Fibroblast of skin of abdomen (primary cell): ENCODE results near the gene ACSL5.
"Not testable (repeated sequence)": the region's sequence is repeated elsewhere in the genome, so short reads cannot be mapped to it uniquely, and the experiment has no call there.

Experiments
- DNase-seq: peaks from one replicate; pipeline ENCODE4 v3.0.0-alpha.2; 2013

ACSL5 gene

DNA sequence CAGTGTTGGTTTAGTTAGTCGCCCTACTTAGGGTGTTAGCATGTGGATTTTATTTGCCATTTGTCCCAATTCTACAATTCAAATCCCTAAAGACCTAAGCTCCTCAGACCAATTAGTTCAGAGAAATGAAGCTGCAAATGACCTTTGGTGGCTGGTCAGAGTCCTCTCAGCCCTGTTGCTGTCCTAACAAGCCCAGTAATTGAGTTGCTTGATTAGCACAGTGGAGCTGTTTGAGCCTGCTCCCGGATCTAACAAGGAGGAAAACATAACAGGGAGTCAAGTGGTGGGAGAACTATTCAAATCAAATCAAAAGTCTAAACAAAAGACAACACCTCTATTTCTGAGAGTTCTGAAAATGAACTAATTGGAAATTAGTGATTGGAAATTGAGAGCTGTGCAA is 50.7 kb downstream of the ACSL5 start:
- no peak for DNase-seq

DNA sequence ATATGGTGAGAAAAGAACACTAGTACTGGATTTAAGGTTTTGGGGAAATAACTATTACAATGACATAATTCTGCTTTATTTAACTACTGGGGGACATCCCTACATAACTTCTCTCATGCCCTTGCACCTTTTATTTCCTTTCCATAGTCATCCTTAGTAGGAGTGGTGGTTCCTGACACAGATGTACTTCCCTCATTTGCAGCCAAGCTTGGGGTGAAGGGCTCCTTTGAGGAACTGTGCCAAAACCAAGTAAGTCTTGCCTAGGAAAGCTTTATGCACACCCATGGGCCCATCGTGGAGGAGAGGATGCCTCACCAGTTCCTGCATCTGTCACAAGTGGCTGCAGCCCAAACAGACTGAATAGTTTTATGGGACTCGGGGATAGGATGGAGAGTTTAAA is 52.2 kb downstream of the ACSL5 start:
- DNase-seq: no peak

DNA sequence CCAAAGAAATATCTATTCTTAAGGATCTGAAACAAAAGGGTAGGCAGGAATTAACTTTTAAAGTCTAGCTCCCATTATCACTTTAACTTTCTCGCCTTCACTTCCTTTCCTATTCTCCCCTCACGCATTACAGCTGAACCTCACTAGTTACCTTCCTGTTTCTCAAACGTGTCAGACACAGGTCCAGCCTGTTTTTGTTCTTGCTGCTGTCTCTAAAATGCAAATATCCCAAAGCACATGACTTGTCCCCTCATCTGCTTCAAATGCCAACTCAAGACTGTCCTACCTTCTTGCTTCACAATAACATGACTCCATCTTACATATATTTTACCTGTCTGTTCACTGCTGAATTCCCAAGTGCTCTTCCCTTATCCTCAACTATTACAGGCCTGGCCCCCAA is 55.2 kb downstream of the ACSL5 start:
- no peak for DNase-seq

DNA sequence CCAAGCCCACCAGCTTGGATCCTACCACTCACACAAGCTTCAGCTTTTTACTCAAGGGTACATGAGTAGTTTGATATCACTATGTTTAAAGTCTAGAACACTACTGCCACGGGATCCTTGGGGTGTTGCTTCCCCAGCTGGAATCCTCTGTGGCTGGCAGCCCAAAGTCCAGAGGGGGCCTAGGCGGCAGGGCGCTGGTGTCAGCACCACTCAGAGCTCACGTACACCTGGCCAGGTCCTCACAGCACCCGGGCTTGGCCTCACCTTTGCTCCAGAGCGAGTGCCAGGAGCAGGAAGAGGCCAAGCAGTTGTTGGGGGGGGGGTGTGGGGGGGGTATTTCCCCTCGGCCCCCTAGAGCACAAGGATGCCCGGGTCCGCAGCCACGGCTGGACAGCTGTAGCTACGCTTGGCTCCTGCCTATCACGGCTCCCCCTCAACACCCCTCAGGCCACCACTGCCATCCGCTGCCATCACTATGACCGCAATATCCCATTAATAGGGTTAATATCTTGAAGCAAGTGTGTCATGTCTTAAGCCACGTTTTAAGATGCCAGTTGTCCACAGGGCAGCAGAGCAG is 55.8 kb downstream of the ACSL5 start:
- DNase-seq: no peak

DNA sequence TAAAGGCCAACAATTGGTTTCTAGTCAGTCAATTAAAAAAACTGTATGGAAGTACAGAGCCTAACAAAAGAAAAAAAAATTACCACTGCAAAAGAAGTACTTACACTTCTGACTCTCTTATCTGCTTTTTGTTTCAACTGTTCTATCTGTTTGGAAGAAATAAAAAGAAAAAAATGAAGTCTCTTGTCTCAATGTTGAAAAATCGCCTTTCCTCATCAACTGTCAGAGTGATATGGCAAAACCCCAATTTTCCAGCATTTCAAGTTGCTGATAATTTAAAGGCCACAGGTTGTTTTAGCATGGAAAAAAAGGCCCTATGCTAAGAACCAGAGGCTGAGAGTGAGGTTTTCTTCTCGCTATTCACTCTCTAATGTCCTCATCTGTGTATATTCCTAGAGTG is 59.2 kb downstream of the ACSL5 start:
- no peak for DNase-seq

DNA sequence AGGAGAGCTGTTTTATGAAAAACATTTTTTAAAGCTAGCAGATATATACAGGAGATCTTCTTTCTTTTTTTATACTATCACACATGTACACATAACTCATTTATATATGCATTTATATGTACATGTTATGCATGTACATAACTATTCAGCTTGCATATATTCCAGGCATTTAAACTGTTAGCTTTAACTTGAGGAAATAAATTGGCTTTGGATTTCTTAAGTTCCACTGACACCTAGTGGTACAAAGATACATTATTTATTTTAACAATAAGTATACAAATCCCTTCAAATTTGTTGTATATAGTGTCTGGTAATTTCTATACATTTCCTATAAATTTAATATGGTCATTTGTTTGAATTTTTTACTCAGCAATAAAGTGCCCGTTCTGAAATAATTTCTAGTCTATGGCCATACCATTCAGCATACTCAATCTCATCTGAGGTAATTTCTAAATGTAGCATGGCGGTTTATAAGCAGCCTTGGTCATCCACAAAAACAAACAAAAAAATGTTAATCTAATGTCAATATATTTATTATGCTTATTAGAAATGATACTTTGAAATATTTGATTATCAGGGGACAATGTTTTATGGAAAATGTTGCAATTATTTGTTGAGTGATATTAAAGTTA is 61.2 kb downstream of the ACSL5 start:
- peak; percentile 22 for DNase-seq

DNA sequence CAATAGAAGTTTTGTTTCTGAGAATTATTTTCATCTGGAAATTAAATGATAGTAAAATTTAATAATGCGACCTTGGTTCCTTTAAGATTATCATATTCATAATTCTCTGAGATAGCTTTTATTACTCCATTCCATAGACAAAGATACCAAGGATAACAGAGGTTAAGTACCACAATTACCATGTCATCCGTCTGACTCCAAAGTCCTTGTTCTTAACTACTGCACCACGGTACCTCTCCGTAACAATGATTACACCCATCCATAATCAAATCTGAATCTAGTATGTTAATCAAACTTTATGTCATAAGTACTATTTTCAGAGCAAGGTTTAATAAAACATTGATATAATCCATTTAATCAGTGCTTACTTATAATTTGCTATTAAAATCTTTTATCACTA is 64.4 kb downstream of the ACSL5 start:
- no peak for DNase-seq

DNA sequence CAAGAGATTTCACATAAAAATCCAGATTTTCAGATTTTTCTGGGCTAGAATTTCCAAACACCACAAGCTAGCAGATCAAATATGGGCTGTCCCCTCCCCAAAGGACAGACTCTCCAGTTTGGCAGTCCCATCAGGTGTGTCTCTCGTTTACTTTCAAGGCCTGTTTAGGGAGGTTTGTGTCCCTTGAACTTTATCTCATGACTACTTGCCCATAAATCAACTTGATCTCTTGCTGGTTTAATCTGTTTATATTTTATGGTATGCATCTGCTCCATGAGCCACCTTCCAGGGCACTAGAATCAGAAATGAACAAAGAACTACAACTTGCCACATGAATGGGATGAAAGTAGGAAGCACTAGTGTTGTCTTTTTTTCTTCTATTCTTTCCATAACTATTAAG is 67.6 kb downstream of the ACSL5 start:
- DNase-seq: no peak

DNA sequence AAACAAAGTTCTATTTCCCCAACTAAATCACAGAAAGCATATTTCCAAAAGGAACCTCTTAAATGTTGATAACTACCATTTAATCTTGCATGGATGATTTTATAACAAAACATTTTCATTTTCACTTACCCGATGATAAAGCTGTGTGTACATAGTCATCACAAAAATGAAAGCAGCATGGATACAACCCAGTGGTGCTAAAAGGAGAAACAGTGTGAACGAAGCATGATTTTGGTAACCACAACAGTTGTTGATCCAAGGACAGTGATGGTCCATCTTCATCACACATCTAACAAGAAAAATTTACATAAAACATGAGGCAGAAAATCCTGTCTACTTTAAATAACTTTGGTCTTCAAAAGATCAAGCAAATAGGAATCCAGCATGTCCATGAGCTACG is 68.1 kb downstream of the ACSL5 start:
- no peak for DNase-seq

DNA sequence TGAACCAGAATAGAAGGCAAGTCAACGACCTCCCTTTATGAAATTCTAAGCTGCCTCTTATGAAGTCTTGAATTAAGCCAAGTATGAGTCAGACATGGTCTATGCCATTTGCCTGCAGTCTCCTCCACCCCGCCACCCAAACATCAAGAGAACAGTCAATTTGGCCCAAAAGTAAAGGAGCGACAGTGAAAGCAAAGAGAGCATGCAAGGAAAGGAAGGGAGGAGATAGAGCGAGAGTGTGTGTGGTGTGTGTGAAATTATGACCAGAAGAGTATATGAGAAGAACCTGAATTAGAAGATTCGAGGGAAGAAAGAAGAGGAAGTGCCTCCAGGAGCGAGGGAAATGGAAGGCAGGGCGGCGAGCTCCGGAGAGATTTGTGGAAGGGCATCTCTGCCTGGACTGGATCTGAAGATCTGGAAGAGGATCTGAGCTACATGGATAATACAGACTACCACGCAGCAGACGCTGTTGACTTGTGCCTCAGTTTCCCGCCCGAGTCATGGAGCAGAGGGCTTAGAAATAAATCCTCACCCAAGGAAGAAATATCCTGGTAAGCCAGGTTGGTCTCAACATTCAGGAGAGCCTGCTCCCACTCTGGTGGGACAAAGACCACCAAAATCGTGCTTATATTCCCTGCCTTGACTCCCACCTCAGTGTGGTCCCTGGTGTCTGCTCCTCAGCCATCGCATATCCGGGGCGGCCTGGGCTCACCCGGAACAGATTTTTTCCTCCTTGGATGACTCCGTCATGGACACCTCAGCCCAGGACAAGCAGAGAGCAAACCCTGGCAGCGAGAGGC is 72.3 kb downstream of the ACSL5 start:
- DNase-seq: no peak

DNA sequence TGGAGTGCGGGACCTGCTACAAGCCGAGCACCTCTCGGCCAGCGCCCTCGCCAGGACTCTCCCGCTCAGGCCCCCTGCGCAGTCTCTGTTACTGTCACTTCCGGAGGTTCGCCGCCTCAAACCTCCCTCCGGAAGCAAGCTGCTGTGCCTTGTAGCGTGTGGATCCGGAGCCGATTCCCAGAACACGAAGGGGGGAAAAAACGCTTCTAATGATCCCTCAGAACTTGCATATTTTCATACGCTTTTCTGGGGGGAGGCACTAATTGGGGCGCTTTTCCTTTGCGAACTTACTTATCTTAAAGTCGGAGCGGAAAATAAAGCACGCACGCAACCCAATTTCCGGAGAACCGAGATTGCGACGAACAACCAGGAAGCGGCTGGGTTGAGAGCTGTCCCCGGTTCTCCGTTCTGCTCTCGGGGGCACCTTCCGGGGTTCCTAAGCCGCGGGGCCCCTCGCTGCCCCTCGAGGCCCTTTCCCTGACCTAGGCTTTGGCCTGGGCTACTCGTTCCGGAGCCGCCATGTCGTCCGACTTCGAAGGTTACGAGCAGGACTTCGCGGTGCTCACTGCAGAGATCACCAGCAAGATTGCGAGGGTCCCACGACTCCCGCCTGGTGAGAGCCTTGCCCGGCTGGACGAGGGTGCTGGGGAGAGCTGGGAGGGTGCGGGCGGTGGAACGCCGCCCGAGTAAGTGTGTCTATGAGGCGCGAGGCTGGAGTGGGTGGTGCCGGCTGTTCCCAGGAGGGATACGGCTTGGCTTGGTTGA is 73.1 kb downstream of the ACSL5 start, which contains the start of the genes VTI1A and ZDHHC6:
Gene VTI1A (plus strand): TSS at position 361 of the 765 bp plus-strand sequence. CDS start 159 bp downstream, at position 520.
Gene ZDHHC6 (minus strand): TSS at position 60 of the 765 bp plus-strand sequence. CDS start 1,478 bp downstream, outside the sequence.
- peak; percentile 81 for DNase-seq

DNA sequence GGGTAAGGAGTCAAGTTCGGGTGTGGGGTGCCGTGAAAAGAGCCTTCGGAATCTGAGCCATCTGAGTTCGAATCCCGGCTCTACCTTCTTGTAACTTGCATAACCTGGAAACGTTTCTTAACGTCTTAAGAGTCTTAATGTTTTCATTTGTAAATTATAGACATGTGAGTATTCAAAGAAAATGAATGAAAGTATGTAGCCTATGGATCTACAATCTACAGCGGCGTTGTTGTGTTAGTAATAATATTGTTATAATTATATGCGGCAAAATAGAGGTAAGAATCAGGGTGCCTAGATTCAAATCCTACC is 73.7 kb downstream of the ACSL5 start:
- no peak for DNase-seq

DNA sequence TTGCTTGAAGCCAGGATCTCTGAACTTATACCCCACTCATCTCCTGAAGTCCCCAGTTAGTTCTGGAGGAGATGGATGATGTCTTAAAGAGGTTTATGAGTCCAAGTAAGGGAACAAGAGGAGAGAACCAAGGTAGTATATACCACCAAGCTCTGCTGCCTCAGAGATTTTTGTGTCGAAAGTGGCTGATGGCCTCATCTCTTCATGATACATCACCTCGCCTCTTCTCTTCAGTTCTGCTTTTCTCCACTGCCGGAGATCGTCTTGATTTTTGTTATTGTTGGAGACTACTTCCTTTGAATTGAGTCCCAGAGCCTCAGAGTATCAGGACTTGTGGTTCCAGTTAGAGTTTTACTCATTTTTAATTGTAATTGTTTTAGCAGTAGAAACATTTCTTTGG is 75.0 kb downstream of the ACSL5 start:
- DNase-seq: no peak

DNA sequence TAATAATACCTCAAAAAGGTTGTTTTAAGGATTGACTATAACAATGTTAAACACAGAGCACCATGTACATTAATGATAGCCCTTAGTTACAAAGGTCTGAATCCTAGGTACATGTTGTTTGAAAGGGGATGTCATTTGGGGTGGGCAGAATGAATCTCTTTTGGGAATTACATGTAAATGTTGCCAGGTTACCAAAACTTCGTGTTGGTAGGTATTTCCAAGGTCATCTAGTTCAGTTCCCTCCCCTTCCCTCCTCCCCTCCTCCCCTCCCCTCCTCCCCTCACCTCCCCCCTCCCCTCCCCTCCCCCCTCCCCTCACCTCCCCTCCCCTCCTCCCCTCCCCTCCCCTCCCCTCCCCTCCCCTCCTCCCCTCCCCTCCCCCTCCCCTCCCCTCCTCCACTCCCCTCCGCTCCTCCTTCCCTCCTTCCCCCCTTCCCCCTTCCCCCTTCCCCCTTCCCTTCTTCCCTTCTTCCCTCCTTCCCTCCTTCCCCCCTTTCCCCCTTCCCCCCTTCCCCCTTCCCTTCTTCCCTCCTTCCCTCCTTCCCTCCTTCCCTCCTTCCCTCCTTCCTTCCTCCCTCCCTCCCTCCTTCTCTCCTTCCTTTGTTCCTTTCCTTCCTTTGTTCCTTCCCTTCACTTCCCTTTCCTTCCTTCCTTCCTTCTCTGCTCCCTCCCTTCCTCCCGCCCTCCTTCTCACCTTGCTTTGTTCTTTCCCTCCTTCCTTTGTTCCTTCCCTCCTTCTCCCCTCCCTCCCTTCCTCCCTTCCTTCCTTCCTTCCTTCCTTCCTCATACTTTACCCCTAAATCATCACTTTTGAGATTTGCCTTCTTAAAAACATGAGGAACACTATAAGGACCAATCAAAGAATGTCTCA is 81.2 kb downstream of the ACSL5 start:
- no peak for DNase-seq

DNA sequence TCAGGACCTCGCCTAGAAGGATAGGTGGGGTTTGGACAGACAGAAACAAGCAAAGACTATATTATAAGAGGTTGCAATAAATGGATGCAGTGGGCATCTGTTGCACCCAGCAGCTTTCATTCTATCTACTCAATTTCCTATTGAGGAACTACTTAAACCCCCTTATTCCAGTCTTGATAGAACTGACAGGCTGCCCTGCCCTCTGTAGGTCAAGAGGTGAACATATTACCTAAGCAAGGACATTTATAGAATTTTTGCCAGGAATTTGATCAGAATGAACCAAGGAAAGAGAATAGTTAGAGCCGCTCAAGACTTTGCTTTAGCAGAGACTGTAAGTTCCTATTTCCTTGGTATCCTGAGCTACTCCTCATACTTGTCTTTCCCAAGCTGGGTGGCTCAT is 82.6 kb downstream of the ACSL5 start:
- no peak for DNase-seq

DNA sequence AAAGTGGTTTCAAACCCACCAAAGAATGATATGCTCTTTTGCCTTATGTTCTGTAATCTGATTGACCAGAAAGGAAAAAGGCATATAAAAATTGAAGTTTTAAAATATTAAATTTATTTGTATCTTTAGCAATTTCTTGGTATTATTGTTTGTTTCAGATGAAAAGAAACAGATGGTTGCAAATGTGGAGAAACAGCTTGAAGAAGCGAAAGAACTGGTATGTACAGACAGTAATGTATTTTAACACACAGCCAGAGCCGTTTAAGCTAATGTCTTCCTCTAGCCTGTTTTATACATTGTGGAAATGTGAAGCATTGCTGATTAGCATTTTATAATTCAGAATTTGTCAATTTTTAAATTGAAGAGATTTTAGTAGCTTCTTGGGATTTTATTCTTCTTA is 86.5 kb downstream of the ACSL5 start:
- no peak for DNase-seq

DNA sequence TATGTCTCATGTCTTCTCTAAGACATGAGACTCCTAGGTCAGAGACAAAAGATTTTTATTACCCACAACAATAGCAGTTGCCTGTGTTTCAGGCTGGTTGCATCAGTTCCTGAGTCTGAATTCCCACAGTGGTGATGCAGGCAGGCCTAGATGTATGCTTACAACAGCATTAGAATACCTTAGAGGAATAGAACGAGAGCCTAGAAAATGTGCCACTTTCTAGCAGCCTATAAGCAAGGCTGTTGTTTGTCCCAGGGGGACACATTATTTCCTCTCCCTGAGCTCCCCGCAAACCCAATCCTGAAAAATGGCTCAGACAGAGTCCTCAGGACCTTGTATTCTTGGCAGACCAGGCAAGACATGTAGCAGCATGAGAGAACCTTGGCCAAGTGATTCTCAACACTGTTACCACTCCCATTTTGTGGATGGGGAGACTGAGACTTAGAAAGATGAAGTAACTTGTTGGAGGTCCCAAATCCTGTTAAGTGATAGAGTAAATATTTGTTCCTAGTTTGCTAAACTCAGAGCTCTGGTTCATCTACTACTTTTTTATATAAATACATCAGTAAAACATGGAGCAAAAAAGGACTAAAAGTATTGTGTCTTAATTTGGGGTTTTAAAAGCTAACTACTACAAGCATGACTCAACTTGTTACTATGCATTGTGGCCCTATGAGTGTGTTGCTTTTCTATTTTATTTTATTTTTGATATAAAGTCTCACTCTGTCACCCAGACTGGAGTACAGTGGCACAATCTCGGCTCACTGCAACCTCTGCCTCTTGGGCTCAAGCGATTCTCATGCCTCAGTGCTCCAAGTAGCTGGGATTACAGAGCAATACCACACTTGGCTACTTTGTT is 87.3 kb downstream of the ACSL5 start:
- peak; percentile 86 for DNase-seq

DNA sequence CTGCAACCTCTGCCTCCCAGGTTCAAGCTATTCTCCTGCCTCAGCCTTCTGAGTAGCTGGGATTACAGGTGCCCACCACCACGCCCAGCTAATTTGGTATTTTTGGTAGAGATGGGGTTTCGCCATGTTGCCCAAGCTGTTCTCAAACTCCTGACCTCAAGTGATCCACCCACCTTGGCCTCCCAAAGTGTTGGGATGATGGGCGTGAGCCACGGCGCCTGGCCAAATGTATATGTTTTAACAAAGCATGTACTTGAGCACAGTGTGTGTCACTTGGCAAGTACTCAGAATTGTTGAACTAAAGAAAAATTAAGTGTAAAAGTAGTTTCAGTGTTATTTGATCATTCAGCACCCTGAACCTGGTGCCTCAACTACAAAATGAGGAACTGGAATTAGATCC is 90.2 kb downstream of the ACSL5 start:
- DNase-seq: not testable (repeated sequence)

DNA sequence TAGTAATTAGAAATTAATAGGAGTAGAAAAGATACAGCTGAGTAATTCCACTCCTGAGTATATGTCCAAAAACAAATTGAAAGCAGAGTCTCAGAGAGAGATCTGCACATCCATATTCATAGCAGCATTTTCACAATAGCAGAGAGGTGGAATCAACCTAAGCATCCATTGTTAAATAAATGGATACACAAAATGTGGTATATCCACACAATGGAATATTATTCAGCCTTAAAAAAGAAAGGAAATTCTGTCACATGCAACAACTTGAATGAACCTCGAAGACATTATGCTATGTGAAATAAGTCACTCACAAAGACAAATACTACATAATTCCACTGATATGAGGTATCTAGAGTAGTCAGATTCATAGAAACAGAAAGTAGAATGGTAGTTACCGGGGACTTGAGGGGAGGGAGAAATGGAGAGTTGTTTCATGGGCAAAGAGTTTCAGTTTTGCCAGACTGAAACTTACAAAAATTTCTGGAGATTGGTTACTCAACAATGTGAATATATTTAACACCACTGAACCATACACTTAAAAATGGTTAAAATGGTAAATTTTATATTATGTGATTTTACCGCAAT is 91.5 kb downstream of the ACSL5 start:
- no peak for DNase-seq

DNA sequence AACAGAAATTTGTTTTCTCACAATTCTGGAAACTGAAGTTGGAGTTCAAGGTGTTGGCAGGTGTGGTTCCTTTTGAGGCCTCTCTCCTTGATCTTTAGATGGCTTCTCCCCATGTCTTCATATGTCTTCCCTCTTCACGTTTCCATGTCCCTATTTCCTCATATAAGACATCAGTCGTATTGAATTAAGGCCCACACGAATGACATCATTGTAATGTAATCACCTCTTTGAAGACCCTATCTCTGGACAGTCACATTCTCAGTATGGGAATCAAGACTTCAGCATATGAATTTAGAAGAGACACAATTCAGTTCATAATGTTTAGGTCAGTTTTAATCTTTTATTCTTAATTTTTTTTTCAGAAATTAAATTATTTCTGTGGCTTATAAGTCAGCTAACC is 92.9 kb downstream of the ACSL5 start:
- DNase-seq: no peak

DNA sequence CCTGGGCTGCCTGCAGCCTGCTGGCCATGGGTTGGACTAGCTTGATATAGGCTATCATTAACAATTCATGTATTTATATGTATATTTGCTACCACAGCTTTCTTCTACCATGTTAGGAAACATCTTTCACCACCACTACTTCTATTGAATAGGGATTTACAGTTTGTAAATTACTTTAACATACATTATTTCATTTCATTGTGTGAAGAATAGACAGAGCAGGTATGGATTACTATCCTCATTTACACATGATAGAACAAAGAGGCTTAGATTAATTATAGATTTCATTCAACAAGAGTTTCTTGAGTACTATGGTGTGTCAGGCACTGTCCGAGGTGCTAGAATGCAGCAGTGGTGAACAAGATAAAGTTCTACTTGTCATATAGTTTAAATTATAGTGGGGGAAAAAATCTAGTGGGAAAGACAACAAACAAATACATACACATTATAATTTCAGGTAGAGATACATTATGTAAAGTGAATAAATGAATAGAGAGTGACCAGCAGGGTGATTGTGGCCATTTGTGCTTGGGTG is 93.7 kb downstream of the ACSL5 start:
- DNase-seq: no peak
